ENCODE data around the gene HS2ST1. TPM values are rescaled to one million over a fixed set of nuclear protein-coding genes. Genes with fewer than 3 reads are reported as not detected.
A peak's percentile ranks its signal among the peaks of the same experiment; 100 is the strongest.

Gene HS2ST1
- total RNA-seq, 1 experiment from 2014 or later, result 30.1 TPM

- TF ChIP-seq TCF7L2 (IDR thresholded peaks at IDR 0.05; ENCODE audit: borderline replicate concordance, extremely low read depth, insufficient read depth, insufficient read length) (peak; percentile 78), ZFX (IDR thresholded peaks at IDR 0.05) (no peak), ZNF274 (IDR thresholded peaks at IDR 0.05; ENCODE audit: low read depth, low read length) (no peak), YY1 (IDR thresholded peaks at IDR 0.05; ENCODE audit: extremely low read depth, insufficient replicate concordance, low read depth, low read length) (peak; percentile 94)
These were observed 387 bp upstream of the HS2ST1 start, which contains the start of gene SELENOF (continued) for GRCh38 chr1:86913896-86914600.

GRCh38 chr1:86914998-86915736, 732 bp downstream of the HS2ST1 start:
- H3K79me2 ChIP-seq (ENCODE audit: insufficient read depth, low read length), result peaks cover 89% of the 10 kb centered on the region
- CTCF ChIA-PET, result interaction anchor here (1.4 kb wide), 1 partner anchor 50 kb away, joined by 4 read pairs; no protein-coding TSS in a partner anchor
- RAD21 ChIA-PET (ENCODE audit: low non-redundant PET in 1 of 2, low total read pairs in 2 of 2, uncharacterized antibody in 2 of 2, unreplicated experiment in 2 of 2), result no interaction called here

More at GRCh38 chr1:86914998-86915736, 732 bp downstream of the HS2ST1 start:
- H3K4me2 ChIP-seq (ENCODE audit: low read length), result peak overlapping the region; percentile 96
- intact Hi-C loops (cut with micrococcal nuclease), result no loop called here
- peak overlapping the region; percentile 79 for H3K9ac ChIP-seq (ENCODE audit: low read length)
- TF ChIP-seq SRF (IDR thresholded peaks at IDR 0.05; ENCODE audit: low read depth) (no peak), EZH2phosphoT487 (IDR thresholded peaks at IDR 0.05; ENCODE audit: borderline replicate concordance) (no peak), YY1 (IDR thresholded peaks at IDR 0.05; ENCODE audit: extremely low read depth, insufficient replicate concordance, low read depth, low read length) (no peak), CTCF (IDR thresholded peaks at IDR 0.05 in 2 of 3, conservative IDR thresholded peaks at IDR 0.05 in 1 of 3; ENCODE audit: borderline replicate concordance in 1 of 3, insufficient read depth in 1 of 3, low read depth in 2 of 3, low read length in 2 of 3) (no peak), CBX3 (IDR thresholded peaks at IDR 0.05; ENCODE audit: low read depth) (no peak), ATF3 (IDR thresholded peaks at IDR 0.05) (no peak)
- H3K27me3 ChIP-seq (ENCODE audit: insufficient read depth, low read length), result no peaks in the 10 kb centered on the region
- TSS peak; percentile 46 for BruUV-seq (replicated peaks)
- peak overlapping the region; percentile 72 for H3K27ac ChIP-seq (ENCODE audit: low read depth, low read length)
- DNase-seq (ENCODE audit: low read depth, low spot score) (no peak), ATAC-seq (peak; percentile 31)
- H3K9me3 ChIP-seq (ENCODE audit: control insufficient read depth in 1 of 2, insufficient read depth in 1 of 2, low read depth in 1 of 2, low read length in 2 of 2), result no peaks in the 10 kb centered on the region
- peak overlapping the region; percentile 79 for H2AFZ ChIP-seq (ENCODE audit: low read depth, low read length, poor library complexity, severe bottlenecking)
- no peaks in the 10 kb centered on the region for H3K36me3 ChIP-seq (ENCODE audit: control insufficient read depth in 1 of 2, insufficient read depth in 2 of 2, low read length in 2 of 2)
- POLR2A ChIA-PET, result interaction anchor here (1.1 kb wide), 1 partner anchor 21 kb away, joined by 3 read pairs; no protein-coding TSS in a partner anchor
- H3K9me2 ChIP-seq (ENCODE audit: insufficient read depth), result no peaks in the 10 kb centered on the region
- H3K4me1 ChIP-seq (ENCODE audit: control insufficient read depth in 1 of 2, insufficient read depth in 2 of 2, low read length in 2 of 2), result peaks cover 11 to 21% of the 10 kb centered on the region in 2 experiments; a peak in 3 of 4 replicates
- no peaks in the 10 kb centered on the region for H4K20me1 ChIP-seq (ENCODE audit: insufficient read depth)
- peak overlapping the region; percentile 83 to 86 for H3K4me3 ChIP-seq (replicated peaks in 1 of 2; ENCODE audit: low read depth in 1 of 2, low read length in 2 of 2)

Measured in HCT116 (cell line).